Endothelial cell of umbilical vein (primary cell): ENCODE results near the gene GUCY1B1.

Experiments used
- CTCF ChIP-seq, 2 donors: IDR thresholded peaks; 1 replicate in 1 of 2; 2 replicates in 1 of 2; pipeline ENCODE4 v1.5.1; 2011; ENCODE audit warnings: low read length in 2 of 2, mild to moderate bottlenecking in 2 of 2, moderate library complexity in 2 of 2, control low read depth in 1 of 2, inconsistent platforms in 1 of 2, low read depth in 1 of 2; ENCODE audit not compliant: insufficient read depth in 1 of 2; ENCODE audit errors: extremely low read depth in 1 of 2
- EZH2 ChIP-seq: IDR thresholded peaks from 2 replicates; pipeline ENCODE4 v1.6.1; 2012; ENCODE audit warnings: borderline replicate concordance, low read depth, mild to moderate bottlenecking, moderate library complexity, low read length, inconsistent platforms; ENCODE audit not compliant: severe bottlenecking
- FOS ChIP-seq: IDR thresholded peaks from 2 replicates; pipeline ENCODE4 v1.6.1; 2011; ENCODE audit warnings: mild to moderate bottlenecking, low read length, moderate library complexity, borderline replicate concordance; ENCODE audit not compliant: insufficient read depth
- GATA2 ChIP-seq: IDR thresholded peaks from 2 replicates; pipeline ENCODE4 v1.7.0; 2011; ENCODE audit warnings: low read depth, mild to moderate bottlenecking, moderate library complexity, mixed read lengths, low read length; ENCODE audit not compliant: insufficient read length, insufficient read depth
- JUN ChIP-seq: IDR thresholded peaks from 2 replicates; pipeline ENCODE4 v1.6.1; 2011; ENCODE audit warnings: borderline replicate concordance, low read depth; ENCODE audit not compliant: insufficient read length, insufficient read depth
- MYC ChIP-seq: IDR thresholded peaks from one replicate; pipeline ENCODE4 v1.6.1; 2011; ENCODE audit warnings: mild to moderate bottlenecking, low read depth, low read length
- POLR2A ChIP-seq: IDR thresholded peaks from 2 replicates; pipeline ENCODE4 v1.6.1; 2012; ENCODE audit warnings: low read depth, mild to moderate bottlenecking, control low read depth, low read length
- POLR2AphosphoS5 ChIP-seq: IDR thresholded peaks from 2 replicates; pipeline ENCODE4 v1.6.1; 2012; ENCODE audit warnings: low read depth, mild to moderate bottlenecking, control low read depth, low read length, moderate library complexity; ENCODE audit not compliant: insufficient read depth
- TF ChIP-seq, protein P1 (sequence below): IDR thresholded peaks from 2 replicates; pipeline ENCODE4 v1.6.1; 2011; ENCODE audit not compliant: insufficient read depth, insufficient read length

- TF ChIP-seq EZH2 (no peak), CTCF (IDR thresholded peaks at IDR 0.05; ENCODE audit: extremely low read depth in 1 of 2, insufficient read depth in 1 of 2, low read depth in 1 of 2, low read length in 2 of 2) (no peak), MYC (no peak), FOS (no peak), POLR2A (no peak), POLR2AphosphoS5 (no peak), GATA2 (no peak), JUN (no peak)
- TF ChIP-seq, protein P1, sequence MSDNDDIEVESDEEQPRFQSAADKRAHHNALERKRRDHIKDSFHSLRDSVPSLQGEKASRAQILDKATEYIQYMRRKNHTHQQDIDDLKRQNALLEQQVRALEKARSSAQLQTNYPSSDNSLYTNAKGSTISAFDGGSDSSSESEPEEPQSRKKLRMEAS, result no peak
These were observed 52.3 kb downstream of the GUCY1B1 start for GRCh38 chr4:155811083-155811482.
